SK-N-SH (cell line): Measurements from ENCODE around the gene KLHDC10. TPM values are rescaled to one million over a fixed set of nuclear protein-coding genes. Genes with fewer than 3 reads are reported as not detected.

Experiments
- CTCF ChIA-PET: fragments of 300-600, 350-600 bp; formaldehyde crosslinking; extraction: SDS; loops from one replicate; lab custom pipeline; 2021; lab: Yijun Ruan, JAX
- POLR2A ChIA-PET: fragments of 350-600 bp; sonication (Branson Sonifier 250); formaldehyde crosslinking; extraction: SDS; loops from one replicate; lab custom pipeline; 2020; ENCODE audit warnings: antibody characterized with exemption, inconsistent platforms; lab: Yijun Ruan, JAX
- DNase-seq: peaks from one replicate; pipeline ENCODE4 v3.0.0; 2012
- H2AFZ ChIP-seq: fragments of 200-600 bp; sonication (generic); 2 replicates; pipeline ENCODE4 v1.8.1; 2016; ENCODE audit warnings: antibody characterized with exemption, mild to moderate bottlenecking, low read depth
- H3F3A ChIP-seq: fragments of 200-600 bp; sonication (generic); replicated peaks from 2 replicates; pipeline ENCODE3; 2016; ENCODE audit warnings: antibody characterized with exemption, mild to moderate bottlenecking; ENCODE audit not compliant: insufficient read depth
- H3K27ac ChIP-seq, 2 experiments: fragments of 200-500 bp in 1 of 2; fragments of 200-600 bp in 1 of 2; sonication (Bioruptor generic) in 1 of 2; sonication (generic), shearing (Covaris generic) in 1 of 2; 2 replicates each; pipeline versions ENCODE4 v1.5.1 to v1.6.1; 2014 to 2016; ENCODE audit warnings: low read depth in 2 of 2, inconsistent platforms in 1 of 2, low read length in 1 of 2, mild to moderate bottlenecking in 1 of 2, mixed read lengths in 1 of 2
- H3K27me3 ChIP-seq: fragments of 200-600 bp; sonication (generic), shearing (Covaris generic); 2 replicates; pipeline ENCODE4 v1.6.1; 2016; ENCODE audit warnings: mixed run types; ENCODE audit not compliant: insufficient read depth
- H3K36me3 ChIP-seq, 2 experiments: fragments of 200-500 bp in 1 of 2; fragments of 200-600 bp in 1 of 2; sonication (Bioruptor generic) in 1 of 2; sonication (generic) in 1 of 2; replicated peaks in 1 of 2; 2 replicates each; pipeline versions ENCODE3 to v1.5.1; 2014 to 2016; ENCODE audit warnings: low read length in 1 of 2, mild to moderate bottlenecking in 1 of 2; ENCODE audit not compliant: insufficient read depth in 2 of 2, control insufficient read depth in 1 of 2
- H3K4me1 ChIP-seq, 2 experiments: fragments of 200-500 bp in 1 of 2; fragments of 200-600 bp in 1 of 2; sonication (Bioruptor generic) in 1 of 2; sonication (generic), shearing (Covaris generic) in 1 of 2; 2 replicates each; pipeline versions ENCODE4 v1.5.1 to v1.6.1; 2014 to 2016; ENCODE audit warnings: low read depth in 1 of 2, low read length in 1 of 2, mixed run types in 1 of 2; ENCODE audit not compliant: insufficient read depth in 2 of 2, control insufficient read depth in 1 of 2
- H3K4me2 ChIP-seq: fragments of 200-600 bp; sonication (generic), shearing (Covaris generic); 2 replicates; pipeline ENCODE4 v1.6.1; 2017; ENCODE audit warnings: mixed run types
- H3K4me3 ChIP-seq, 2 experiments: fragments of 200-500 bp in 1 of 2; fragments of 200-600 bp in 1 of 2; sonication (Bioruptor generic) in 1 of 2; sonication (generic), shearing (Covaris generic) in 1 of 2; 2 replicates each; pipeline versions ENCODE4 v1.5.1 to v1.8.1; 2014 to 2016; ENCODE audit warnings: low read depth in 2 of 2, inconsistent platforms in 1 of 2, low read length in 1 of 2, mild to moderate bottlenecking in 1 of 2, mixed read lengths in 1 of 2, moderate library complexity in 1 of 2
- H3K79me2 ChIP-seq: fragments of 200-600 bp; sonication (generic); 2 replicates; pipeline ENCODE4 v1.8.1; 2017; ENCODE audit warnings: mild to moderate bottlenecking; ENCODE audit not compliant: insufficient read depth
- H3K9ac ChIP-seq: fragments of 200-600 bp; sonication (generic); 2 replicates; pipeline ENCODE4 v1.6.1; 2017; ENCODE audit warnings: mixed run types
- H3K9me2 ChIP-seq: fragments of 200-600 bp; sonication (generic); 2 replicates; pipeline ENCODE4 v1.6.1; 2017; ENCODE audit warnings: mixed run types
- H3K9me3 ChIP-seq: fragments of 200-600 bp; sonication (generic); 2 replicates; pipeline ENCODE4 v1.6.1; 2017; ENCODE audit warnings: mixed run types, mild to moderate bottlenecking, moderate library complexity
- H4K20me1 ChIP-seq: fragments of 200-600 bp; sonication (generic); 2 replicates; pipeline ENCODE4 v1.6.1; 2017; ENCODE audit warnings: mild to moderate bottlenecking, mixed run types; ENCODE audit not compliant: insufficient read depth
- CHD2 ChIP-seq: fragments of 150-350 bp; IDR thresholded peaks from 2 replicates; pipeline ENCODE4 v1.6.1; 2018; ENCODE audit warnings: low read length; ENCODE audit not compliant: partially characterized antibody
- ELF1 ChIP-seq: IDR thresholded peaks from 2 replicates; pipeline ENCODE4 v1.4.0; 2012
- FOXM1 ChIP-seq: IDR thresholded peaks from 2 replicates; pipeline ENCODE4 v1.4.0; 2012; ENCODE audit warnings: low read depth, mild to moderate bottlenecking
- GABPA ChIP-seq: IDR thresholded peaks from 2 replicates; pipeline ENCODE4 v1.4.0; 2012; ENCODE audit warnings: low read depth, mild to moderate bottlenecking
- IRF3 ChIP-seq: fragments of 150-350 bp; IDR thresholded peaks from 2 replicates; pipeline ENCODE4 v1.6.1; 2016; ENCODE audit warnings: mild to moderate bottlenecking, low read depth, low read length
- JUND ChIP-seq: IDR thresholded peaks from 2 replicates; pipeline ENCODE4 v1.4.0; 2012
- NRF1 ChIP-seq: IDR thresholded peaks from 2 replicates; pipeline ENCODE4 v1.6.1; 2012; ENCODE audit warnings: low read depth, mild to moderate bottlenecking, low read length
- POLR2AphosphoS5 ChIP-seq: IDR thresholded peaks from 2 replicates; pipeline ENCODE4 v1.6.1; 2012; ENCODE audit warnings: low read depth, low read length
- RFX5 ChIP-seq: IDR thresholded peaks from 2 replicates; pipeline ENCODE4 v1.6.1; 2012; ENCODE audit warnings: mild to moderate bottlenecking, improper control_type of control experiment, low read length
- SIN3A ChIP-seq: IDR thresholded peaks from 2 replicates; pipeline ENCODE4 v1.6.1; 2012; ENCODE audit warnings: low read depth, mild to moderate bottlenecking, low read length, moderate library complexity, borderline replicate concordance
- TCF12 ChIP-seq: IDR thresholded peaks from 2 replicates; pipeline ENCODE4 v1.4.0; 2012
- TEAD4 ChIP-seq: IDR thresholded peaks from 2 replicates; pipeline ENCODE4 v1.4.0; 2012; ENCODE audit warnings: mild to moderate bottlenecking, borderline replicate concordance; ENCODE audit not compliant: insufficient read depth
- YY1 ChIP-seq: IDR thresholded peaks from 2 replicates; pipeline ENCODE4 v1.4.0; 2012; ENCODE audit warnings: low read depth, mild to moderate bottlenecking
- ZBTB33 ChIP-seq: IDR thresholded peaks from 2 replicates; pipeline ENCODE4 v1.4.0; 2012; ENCODE audit warnings: low read depth, borderline replicate concordance
- WGBS: methylation state at CpG from one replicate; pipeline ENCODE4 v1.1.6; 2017; ENCODE audit warnings: low lambda C conversion rate; 5-methylcytosine and 5-hydroxymethylcytosine counted together
- polyA plus RNA-seq, 3 experiments: library from polyadenylated mRNA; depleted of rRNA; stranded (reverse); fragments of >200 nt; gene quantifications; 2 replicates each; pipeline ENCODE4 v1.2.3, GENCODE V29; 2012
- TF ChIP-seq, protein P1 (sequence below): IDR thresholded peaks from 2 replicates; pipeline ENCODE4 v1.4.0; 2012; ENCODE audit warnings: low read depth, borderline replicate concordance

The KLHDC10 gene
- polyA plus RNA-seq, 1 of the 3 experiments (the other 2 are of a cell fraction): 15.9 TPM

DNA sequence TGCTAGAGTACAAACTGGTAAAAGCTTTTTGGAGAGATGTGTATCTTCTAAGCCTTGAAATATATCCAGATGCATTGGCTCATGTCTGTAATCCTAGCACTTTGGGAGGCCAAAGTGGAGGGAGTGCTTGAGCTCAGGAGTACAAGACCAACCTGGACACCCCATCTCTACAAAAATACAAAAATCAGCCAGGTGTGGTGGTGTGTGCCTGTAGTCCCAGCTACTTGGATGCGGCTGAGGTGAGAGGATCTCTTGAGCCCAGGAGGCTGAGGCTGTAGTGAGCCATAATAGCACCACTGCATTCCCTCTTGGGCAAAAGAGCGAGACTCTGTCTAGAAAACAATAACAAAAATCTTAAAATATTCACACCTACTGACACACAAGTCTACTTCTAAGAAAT is 109.3 kb downstream of the KLHDC10 start:
- no peak overlapping the region for H3K4me3 ChIP-seq
- no peaks in the 10 kb centered on the region for H3K27me3 ChIP-seq
- no peak overlapping the region for H3K27ac ChIP-seq
- no peaks in the 10 kb centered on the region for H3K9me3 ChIP-seq
- no peaks in the 10 kb centered on the region for H4K20me1 ChIP-seq
- no peaks in the 10 kb centered on the region for H3K9me2 ChIP-seq
- POLR2A ChIA-PET: no interaction called here
- peaks cover 43 to 50% of the 10 kb centered on the region in 2 experiments for H3K36me3 ChIP-seq
- TF ChIP-seq NRF1: no peak
- TF ChIP-seq IRF3: no peak
- no peak for TF ChIP-seq TCF12
- no peak for TF ChIP-seq SIN3A
- no peak for TF ChIP-seq GABPA
- TF ChIP-seq YY1: no peak
- TF ChIP-seq, protein P1, sequence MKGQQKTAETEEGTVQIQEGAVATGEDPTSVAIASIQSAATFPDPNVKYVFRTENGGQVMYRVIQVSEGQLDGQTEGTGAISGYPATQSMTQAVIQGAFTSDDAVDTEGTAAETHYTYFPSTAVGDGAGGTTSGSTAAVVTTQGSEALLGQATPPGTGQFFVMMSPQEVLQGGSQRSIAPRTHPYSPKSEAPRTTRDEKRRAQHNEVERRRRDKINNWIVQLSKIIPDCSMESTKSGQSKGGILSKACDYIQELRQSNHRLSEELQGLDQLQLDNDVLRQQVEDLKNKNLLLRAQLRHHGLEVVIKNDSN: no peak
- TF ChIP-seq JUND: no peak
- TF ChIP-seq POLR2AphosphoS5: no peak
- no peak for TF ChIP-seq FOXM1
- TF ChIP-seq TEAD4: no peak
- no peak for TF ChIP-seq ELF1
- TF ChIP-seq RFX5: no peak
- TF ChIP-seq CHD2: no peak
- no peak for TF ChIP-seq ZBTB33
- TF ChIP-seq, all 33 proteins: peak for 0
- H2AFZ ChIP-seq: no peak overlapping the region
- CTCF ChIA-PET: interaction anchor here (1.2 kb wide), 1 partner anchor 25 kb away, joined by 4 read pairs; no protein-coding TSS in a partner anchor
- H3K4me2 ChIP-seq: no peak overlapping the region
- H3K4me1 ChIP-seq: no peaks in the 10 kb centered on the region; a peak in 1 of 4 replicates
- peaks cover 2% of the 10 kb centered on the region for H3F3A ChIP-seq
- DNase-seq: no peak
- WGBS: 93% methylated on average over 2 of the region's 2 CpGs
- no peaks in the 10 kb centered on the region for H3K79me2 ChIP-seq
- no peak overlapping the region for H3K9ac ChIP-seq
